Brain microvascular endothelial cell (primary cell): Measurements from ENCODE around the gene OBP2A.
"Not testable (repeated sequence)": the region's sequence is repeated elsewhere in the genome, so short reads cannot be mapped to it uniquely, and the experiment has no call there.

Source experiments
- DNase-seq: peaks from one replicate; pipeline ENCODE4 v3.0.0-alpha.2; 2020
- H3K27ac ChIP-seq: fragments of 250-450 bp; sonication (Bioruptor Pico); 2 replicates; pipeline ENCODE4 v1.5.1; 2020; ENCODE audit warnings: mild to moderate bottlenecking, moderate library complexity
- H3K27me3 ChIP-seq: fragments of 250-450 bp; sonication (Bioruptor Pico); replicated peaks from 2 replicates; pipeline ENCODE4 v1.5.1; 2020; ENCODE audit warnings: mild to moderate bottlenecking
- H3K36me3 ChIP-seq: fragments of 250-450 bp; sonication (Bioruptor Pico); replicated peaks from 2 replicates; pipeline ENCODE4 v1.5.1; 2020; ENCODE audit warnings: mild to moderate bottlenecking
- H3K4me3 ChIP-seq: 2 replicates; pipeline ENCODE4 v1.5.1; 2011; ENCODE audit warnings: low read depth, mild to moderate bottlenecking, control low read depth, low read length, moderate library complexity
- in situ Hi-C: cut with HindIII; loops from 2 replicates; pipeline ENCODE4 v1.10.0; 2017; ENCODE audit warnings: low sequenced_read_pairs, low pct_ligation_motif_present
- TF ChIP-seq, protein P1 (sequence below): IDR thresholded peaks from 2 replicates; pipeline ENCODE4 v1.5.1; 2011; ENCODE audit warnings: low read depth, mild to moderate bottlenecking, moderate library complexity, low read length, control low read depth, inconsistent platforms; ENCODE audit errors: missing control alignments

OBP2A gene

DNA sequence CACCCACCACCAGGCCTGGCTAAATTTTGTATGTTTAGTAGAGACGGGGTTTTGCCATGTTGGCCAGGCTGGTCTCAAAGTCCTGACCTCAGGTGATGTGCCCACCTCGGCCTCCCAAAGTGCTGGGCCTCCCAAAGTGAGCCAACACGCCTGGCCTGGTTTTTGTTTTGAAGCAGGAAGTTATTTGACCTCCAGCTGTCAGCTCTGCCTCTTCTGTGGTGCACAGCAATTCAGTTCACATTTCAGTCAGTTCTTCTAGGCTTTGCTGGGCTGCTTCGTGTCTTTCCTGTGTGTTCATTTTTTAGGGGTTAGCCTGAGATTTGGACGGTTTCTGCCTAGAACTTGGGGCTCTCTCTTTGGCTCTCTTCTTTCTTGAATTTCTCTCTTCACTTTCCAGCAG lies 15.8 kb upstream of the OBP2A start:
- no peaks in the 10 kb centered on the region for H3K27me3 ChIP-seq
- H3K4me3 ChIP-seq: no peak overlapping the region
- TF ChIP-seq, protein P1, sequence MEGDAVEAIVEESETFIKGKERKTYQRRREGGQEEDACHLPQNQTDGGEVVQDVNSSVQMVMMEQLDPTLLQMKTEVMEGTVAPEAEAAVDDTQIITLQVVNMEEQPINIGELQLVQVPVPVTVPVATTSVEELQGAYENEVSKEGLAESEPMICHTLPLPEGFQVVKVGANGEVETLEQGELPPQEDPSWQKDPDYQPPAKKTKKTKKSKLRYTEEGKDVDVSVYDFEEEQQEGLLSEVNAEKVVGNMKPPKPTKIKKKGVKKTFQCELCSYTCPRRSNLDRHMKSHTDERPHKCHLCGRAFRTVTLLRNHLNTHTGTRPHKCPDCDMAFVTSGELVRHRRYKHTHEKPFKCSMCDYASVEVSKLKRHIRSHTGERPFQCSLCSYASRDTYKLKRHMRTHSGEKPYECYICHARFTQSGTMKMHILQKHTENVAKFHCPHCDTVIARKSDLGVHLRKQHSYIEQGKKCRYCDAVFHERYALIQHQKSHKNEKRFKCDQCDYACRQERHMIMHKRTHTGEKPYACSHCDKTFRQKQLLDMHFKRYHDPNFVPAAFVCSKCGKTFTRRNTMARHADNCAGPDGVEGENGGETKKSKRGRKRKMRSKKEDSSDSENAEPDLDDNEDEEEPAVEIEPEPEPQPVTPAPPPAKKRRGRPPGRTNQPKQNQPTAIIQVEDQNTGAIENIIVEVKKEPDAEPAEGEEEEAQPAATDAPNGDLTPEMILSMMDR: no peak
- in situ Hi-C loops: no loop called here
- H3K27ac ChIP-seq: no peak overlapping the region
- no peaks in the 10 kb centered on the region for H3K36me3 ChIP-seq
- DNase-seq: no peak

DNA sequence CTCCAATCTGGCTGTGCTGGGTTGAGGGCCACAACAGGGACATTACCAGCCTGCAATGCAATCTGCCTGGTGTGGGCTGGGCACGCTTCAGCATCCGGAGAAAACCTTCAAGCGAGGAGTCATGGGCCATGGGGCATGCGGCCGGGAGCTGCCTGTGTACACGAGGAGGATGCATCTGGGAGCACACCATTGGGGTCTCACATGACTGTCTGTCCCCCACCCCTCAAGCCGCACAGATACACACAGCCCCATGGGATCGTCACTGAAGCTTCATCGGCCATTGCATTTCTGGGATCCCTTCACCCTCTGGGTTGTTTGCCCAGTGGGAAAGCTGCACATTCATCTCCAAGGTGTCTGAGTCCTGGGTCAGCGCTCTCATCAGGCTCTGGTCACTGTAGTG lies 14.8 kb upstream of the OBP2A start:
- TF ChIP-seq, protein P1: no peak
- no peaks in the 10 kb centered on the region for H3K27me3 ChIP-seq
- in situ Hi-C loops: no loop called here
- no peaks in the 10 kb centered on the region for H3K36me3 ChIP-seq
- no peak for DNase-seq
- H3K4me3 ChIP-seq: no peak overlapping the region
- H3K27ac ChIP-seq: no peak overlapping the region

DNA sequence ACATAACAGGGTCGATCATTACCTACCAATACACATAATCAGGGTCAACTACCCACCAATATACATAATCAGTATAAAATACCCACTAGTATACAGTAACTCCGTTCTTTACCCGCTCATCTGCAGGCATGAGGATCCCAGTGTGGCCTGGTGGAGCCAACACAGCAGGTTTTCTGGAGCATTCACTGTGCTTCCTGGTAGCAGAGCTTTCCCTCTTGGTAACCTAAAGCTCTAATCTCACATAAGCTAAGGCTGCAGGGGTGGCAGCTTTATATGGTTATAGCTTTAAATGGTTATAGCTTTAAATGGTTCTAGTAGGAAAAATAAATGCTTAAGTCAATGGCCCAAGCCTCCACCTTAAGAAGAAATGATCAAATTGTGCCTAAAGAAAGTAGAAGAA lies 12.8 kb upstream of the OBP2A start:
- no peak for DNase-seq
- TF ChIP-seq, protein P1: no peak
- no peaks in the 10 kb centered on the region for H3K27me3 ChIP-seq
- in situ Hi-C loops: no loop called here
- H3K36me3 ChIP-seq: no peaks in the 10 kb centered on the region
- no peak overlapping the region for H3K4me3 ChIP-seq
- H3K27ac ChIP-seq: no peak overlapping the region

DNA sequence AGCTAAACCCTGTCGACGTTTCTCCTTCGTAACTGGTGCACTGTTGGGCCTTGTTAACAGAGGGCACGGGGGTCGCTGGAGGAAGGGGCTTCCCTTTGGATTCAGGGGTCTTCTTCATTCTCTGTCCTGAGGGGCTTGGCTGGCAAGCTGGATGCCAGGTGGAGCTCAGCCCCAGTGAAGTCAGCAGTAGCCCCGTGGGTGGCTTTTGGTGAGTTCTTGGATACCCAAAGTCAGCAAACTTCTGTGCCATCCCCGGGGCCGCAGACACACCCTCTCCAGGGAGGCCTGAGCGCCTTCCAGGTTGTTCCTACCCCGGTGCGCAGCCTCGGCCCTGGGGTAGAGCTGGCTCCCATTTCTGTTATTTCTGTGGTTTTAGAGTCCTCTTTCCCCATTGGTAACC lies 12.3 kb upstream of the OBP2A start:
- Histone ChIP-seq H3K27ac (no peak overlapping the region), H3K36me3 (no peaks in the 10 kb centered on the region), H3K27me3 (no peaks in the 10 kb centered on the region), H3K4me3 (no peak overlapping the region)
- in situ Hi-C loops: no loop called here
- no peak for DNase-seq
- TF ChIP-seq, protein P1: no peak

DNA sequence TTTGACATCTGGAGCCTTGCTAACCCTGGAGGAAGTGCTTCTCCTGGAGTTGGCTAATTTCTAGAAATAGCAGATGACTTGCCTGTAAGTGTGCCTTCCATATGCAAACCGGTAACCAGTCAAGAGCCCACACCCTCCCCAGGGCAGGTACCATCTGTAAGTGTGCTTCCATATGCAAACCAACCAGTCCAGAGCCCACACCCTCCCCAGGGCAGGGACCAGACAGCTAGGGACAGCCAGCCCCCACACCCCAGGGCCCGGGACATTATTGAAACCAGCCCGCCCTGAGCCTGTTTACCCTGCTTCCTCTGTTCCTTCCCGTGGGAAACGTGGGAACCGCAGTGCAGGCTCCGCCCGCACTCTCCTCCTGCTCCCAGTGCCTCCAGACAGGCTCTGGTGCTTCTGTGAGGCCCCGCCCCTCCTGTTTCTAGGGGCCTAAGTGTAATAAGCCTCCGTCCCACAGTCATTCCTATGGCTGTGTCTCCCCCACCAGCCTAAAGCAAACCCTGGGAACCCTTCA lies 11.7 kb upstream of the OBP2A start:
- H3K36me3 ChIP-seq, H3K4me3 ChIP-seq, H3K27me3 ChIP-seq, in situ Hi-C loops: not testable (repeated sequence)
- peak overlapping the region; percentile 10 for H3K27ac ChIP-seq
- peak; percentile 48 for DNase-seq

DNA sequence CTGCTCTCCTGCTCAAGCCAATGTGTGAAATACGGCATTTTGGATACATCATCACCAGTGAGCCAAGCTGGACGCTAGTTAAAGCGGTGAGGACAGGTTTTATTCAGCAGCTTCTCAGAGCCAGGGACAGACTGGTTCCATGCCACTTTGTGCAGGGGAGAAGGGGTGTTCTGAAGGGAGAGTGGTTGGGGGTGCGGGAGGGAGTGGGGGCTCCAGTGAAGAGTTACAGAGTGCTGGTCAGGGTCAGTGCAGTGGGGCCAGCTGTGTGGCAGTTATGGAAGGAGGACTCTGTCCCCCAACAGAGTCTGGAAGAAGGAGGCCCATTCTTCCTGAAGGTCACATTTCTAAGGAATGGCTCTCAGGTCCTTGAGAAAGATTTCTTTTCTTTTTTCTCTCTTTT lies 11.1 kb upstream of the OBP2A start:
- in situ Hi-C loops, H3K27me3 ChIP-seq, H3K36me3 ChIP-seq, DNase-seq, H3K4me3 ChIP-seq, H3K27ac ChIP-seq: not testable (repeated sequence)

DNA sequence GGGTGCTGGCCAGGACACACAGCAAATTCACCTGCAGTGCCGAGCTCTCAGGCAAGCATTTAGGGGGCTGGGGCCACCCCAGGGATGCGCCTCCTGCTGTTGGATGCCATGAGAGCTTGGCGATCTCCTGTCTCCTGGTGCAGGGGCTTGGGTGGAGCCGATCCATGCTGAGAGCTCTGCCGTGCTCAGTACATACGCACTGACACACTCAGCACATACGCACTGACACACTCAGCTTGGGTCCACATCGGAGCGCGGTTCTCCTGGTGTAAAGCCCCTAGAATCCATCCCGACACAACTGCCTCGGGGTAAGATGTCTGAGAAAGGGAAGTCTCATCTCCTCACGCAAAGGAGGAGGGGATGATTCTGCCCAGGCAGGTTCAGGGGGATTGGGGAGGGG lies 10.3 kb upstream of the OBP2A start:
- H3K27me3 ChIP-seq, DNase-seq, H3K4me3 ChIP-seq, H3K27ac ChIP-seq, in situ Hi-C loops, H3K36me3 ChIP-seq: not testable (repeated sequence)
